Activated CD8-positive, alpha-beta memory T cell treated with anti-CD3 and anti-CD28 coated beads for 36 hours (primary cell): ENCODE measurements around the gene NSL1. TPM values are rescaled to one million over a fixed set of nuclear protein-coding genes. Genes with fewer than 3 reads are reported as not detected.
"Not testable (repeated sequence)": the region's sequence is repeated elsewhere in the genome, so short reads cannot be mapped to it uniquely, and the experiment has no call there.

Experiments
- CTCF ChIA-PET: fragments of 350-600 bp; sonication (Branson Sonifier 250); formaldehyde crosslinking; loops from one replicate; lab custom pipeline; 2021; ENCODE audit warnings: antibody characterized with exemption; lab: Charles Lee
- POLR2A ChIA-PET: fragments of 350-600 bp; sonication (Branson Sonifier 250); formaldehyde crosslinking; loops from one replicate; lab custom pipeline; 2021; ENCODE audit warnings: antibody characterized with exemption; lab: Charles Lee
- total RNA-seq, 2 experiments: library from RNA; stranded (reverse); gene quantifications; one replicate each; pipeline ENCODE4 v1.2.3, GENCODE V29; 2021

Gene NSL1
- total RNA-seq, 2 experiments from 2014 or later: 40.3 to 40.4 TPM

DNA sequence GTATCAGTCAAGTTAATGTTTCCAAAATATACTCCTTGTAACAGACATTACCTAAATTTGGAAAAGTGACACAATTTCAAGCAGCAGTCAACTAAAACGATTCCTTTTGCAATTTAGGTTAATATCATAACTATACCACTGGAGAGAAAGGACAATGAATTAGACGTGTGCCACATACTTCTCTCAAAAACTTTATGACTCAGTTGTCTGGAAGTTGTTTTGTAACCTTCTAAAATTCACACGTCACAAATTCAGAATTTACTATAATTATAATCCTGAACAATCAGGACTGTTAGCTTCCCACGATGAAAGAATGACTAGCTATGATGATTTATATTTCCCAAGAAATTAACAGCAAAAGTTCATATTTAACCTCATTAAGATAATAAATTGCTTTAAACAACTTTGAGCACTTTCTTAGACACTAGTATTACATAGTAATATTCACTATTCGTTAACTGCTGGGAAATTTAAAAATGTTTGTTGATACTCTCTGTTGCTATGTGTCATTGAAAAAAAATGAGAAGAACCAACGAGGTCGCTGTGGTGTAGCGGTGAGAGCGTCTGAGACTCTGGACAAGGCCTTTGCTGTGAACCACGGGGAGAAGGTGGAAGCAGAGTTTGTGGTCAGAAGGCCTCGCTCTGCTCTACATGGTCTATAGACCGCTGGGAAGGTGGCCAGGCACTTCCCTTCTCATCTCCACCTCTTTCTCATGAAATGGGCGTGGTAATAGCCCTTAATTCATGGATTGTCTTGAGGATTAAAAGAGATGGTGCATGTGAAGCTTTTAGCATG, 64.0 kb downstream of the NSL1 start:
- ChIA-PET POLR2A (interaction anchor here (1.1 kb wide), 2 partner anchors 27 to 119 kb away, joined by 3 read pairs; partner anchors contain the start of gene ATF3), CTCF (interaction anchor here (0.6 to 1.7 kb wide), 3 partner anchors 10 to 34 kb away, joined by 3 to 7 read pairs (median 3); no protein-coding TSS in a partner anchor)

- POLR2A ChIA-PET, CTCF ChIA-PET: not testable (repeated sequence)
These were observed 66.9 kb downstream of the NSL1 start for GRCh38 chr1:212724679-212725078.

GRCh38 chr1:212722270-212722957, 69.2 kb downstream of the NSL1 start:
- ChIA-PET POLR2A (interaction anchor here (1.2 to 2.1 kb wide), 5 partner anchors 17 to 281 kb away, joined by 3 to 7 read pairs (median 4); no protein-coding TSS in a partner anchor), CTCF (interaction anchor here (0.6 to 2.8 kb wide), 13 partner anchors 9 to 1161 kb away, joined by 3 to 18 read pairs (median 4); partner anchors contain the start of genes NSL1 and TATDN3)

GRCh38 chr1:212721388-212722247, 70.0 kb downstream of the NSL1 start:
- ChIA-PET CTCF (interaction anchor here (0.7 to 2.8 kb wide), 10 partner anchors 17 to 70 kb away, joined by 3 to 18 read pairs (median 4); partner anchors contain the start of genes NSL1 and TATDN3), POLR2A (interaction anchor here (0.9 to 2.1 kb wide), 7 partner anchors 9 to 282 kb away, joined by 3 to 7 read pairs (median 4); no protein-coding TSS in a partner anchor)

GRCh38 chr1:212719633-212720032, 71.9 kb downstream of the NSL1 start:
- POLR2A ChIA-PET: no interaction called here
- CTCF ChIA-PET: no interaction called here

DNA sequence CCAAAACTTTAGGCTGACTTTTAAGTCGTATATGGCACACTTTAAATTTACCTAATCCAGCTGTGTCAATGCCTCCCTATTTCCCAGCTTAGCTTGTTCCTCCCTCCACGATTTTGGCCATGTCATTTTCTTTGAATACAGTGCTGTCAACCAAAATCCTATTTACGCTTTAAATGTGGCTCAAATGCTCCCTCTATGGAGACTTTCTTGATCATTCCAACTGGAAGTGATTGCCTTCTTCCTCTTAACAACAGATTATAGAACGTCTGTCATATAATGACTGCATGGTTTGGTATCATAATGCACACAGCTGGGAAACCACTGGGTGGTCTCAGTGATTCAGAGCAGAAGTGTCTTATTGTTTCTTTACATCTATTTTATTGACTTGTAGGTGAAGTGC, 73.1 kb downstream of the NSL1 start:
- ChIA-PET CTCF (no interaction called here), POLR2A (no interaction called here)

GRCh38 chr1:212716161-212716560, 75.4 kb downstream of the NSL1 start:
- ChIA-PET CTCF (no interaction called here), POLR2A (interaction anchor here (0.6 kb wide), 1 partner anchor 21 kb away, joined by 4 read pairs; no protein-coding TSS in a partner anchor)

GRCh38 chr1:212713465-212714136, 78.0 kb downstream of the NSL1 start:
- ChIA-PET CTCF (interaction anchor here (1.0 kb wide), 1 partner anchor 9 kb away, joined by 4 read pairs; no protein-coding TSS in a partner anchor), POLR2A (no interaction called here)

- CTCF ChIA-PET: interaction anchor here (1.0 to 1.4 kb wide), 3 partner anchors 9 to 11 kb away, joined by 3 to 4 read pairs (median 4); no protein-coding TSS in a partner anchor
- POLR2A ChIA-PET: no interaction called here
These were observed 78.9 kb downstream of the NSL1 start for GRCh38 chr1:212712451-212713303.

DNA sequence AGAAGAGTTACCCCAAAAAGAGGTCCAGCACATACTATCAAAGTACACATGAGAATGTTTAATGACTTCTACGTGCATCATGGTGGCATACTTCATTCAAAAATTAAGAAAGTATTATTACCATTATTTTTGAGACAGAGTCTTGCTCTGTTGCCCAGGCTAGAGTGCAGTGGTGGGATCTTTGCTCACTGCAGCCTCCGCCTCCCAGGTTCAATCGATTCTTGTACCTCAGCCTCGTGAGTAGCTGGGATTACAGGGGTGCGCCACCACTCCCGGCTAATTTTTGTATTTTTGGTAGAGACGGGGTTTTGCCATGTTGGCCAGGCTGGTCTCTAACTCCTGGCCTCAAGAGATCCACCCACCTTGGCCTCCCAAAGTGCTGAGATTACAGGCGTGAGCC, 79.6 kb downstream of the NSL1 start:
- POLR2A ChIA-PET: not testable (repeated sequence)
- CTCF ChIA-PET: interaction anchor here (1.1 to 1.4 kb wide), 2 partner anchors 9 to 11 kb away, joined by 3 to 4 read pairs; no protein-coding TSS in a partner anchor

GRCh38 chr1:212710566-212710965, 81.0 kb downstream of the NSL1 start:
- CTCF ChIA-PET: interaction anchor here (1.3 kb wide), 1 partner anchor 10 kb away, joined by 3 read pairs; no protein-coding TSS in a partner anchor
- POLR2A ChIA-PET: interaction anchor here (0.5 to 1.1 kb wide), 2 partner anchors 10 to 681 kb away, joined by 3 to 4 read pairs; no protein-coding TSS in a partner anchor

- ChIA-PET POLR2A (interaction anchor here (1.1 kb wide), 1 partner anchor 25 kb away, joined by 3 read pairs; no protein-coding TSS in a partner anchor), CTCF (interaction anchor here (0.5 to 4.8 kb wide), 5 partner anchors 8 to 151 kb away, joined by 3 to 18 read pairs (median 3); no protein-coding TSS in a partner anchor)
These were observed 87.5 kb downstream of the NSL1 start for GRCh38 chr1:212703991-212704564.

DNA sequence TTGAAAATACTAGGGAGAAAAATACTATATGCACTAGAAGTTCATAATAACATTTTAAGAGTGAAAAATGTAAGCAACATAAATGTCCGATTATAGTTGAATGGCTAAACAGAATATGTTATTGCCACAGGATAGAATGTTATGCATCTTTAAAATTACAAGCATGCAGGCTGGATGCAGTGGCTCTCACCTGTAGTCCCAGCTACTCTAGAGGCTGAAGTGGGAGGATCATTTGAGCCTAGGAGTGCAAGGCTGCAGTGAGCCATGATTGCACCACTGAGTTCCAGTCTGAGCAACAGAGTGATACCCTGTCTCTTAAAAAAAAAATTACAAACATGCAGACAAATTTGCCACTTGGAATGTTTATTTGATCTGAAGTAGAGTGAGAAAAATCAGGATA, 88.9 kb downstream of the NSL1 start:
- CTCF ChIA-PET: interaction anchor here (4.8 kb wide), 1 partner anchor 19 kb away, joined by 18 read pairs; no protein-coding TSS in a partner anchor
- POLR2A ChIA-PET: no interaction called here

- POLR2A ChIA-PET: interaction anchor here (1.1 to 1.7 kb wide), 2 partner anchors 18 to 20 kb away, joined by 3 to 7 read pairs; no protein-coding TSS in a partner anchor
- CTCF ChIA-PET: interaction anchor here (0.6 to 1.8 kb wide), 5 partner anchors 10 to 256 kb away, joined by 3 to 6 read pairs (median 4); no protein-coding TSS in a partner anchor
These were observed 89.7 kb downstream of the NSL1 start for GRCh38 chr1:212701910-212702309.

DNA sequence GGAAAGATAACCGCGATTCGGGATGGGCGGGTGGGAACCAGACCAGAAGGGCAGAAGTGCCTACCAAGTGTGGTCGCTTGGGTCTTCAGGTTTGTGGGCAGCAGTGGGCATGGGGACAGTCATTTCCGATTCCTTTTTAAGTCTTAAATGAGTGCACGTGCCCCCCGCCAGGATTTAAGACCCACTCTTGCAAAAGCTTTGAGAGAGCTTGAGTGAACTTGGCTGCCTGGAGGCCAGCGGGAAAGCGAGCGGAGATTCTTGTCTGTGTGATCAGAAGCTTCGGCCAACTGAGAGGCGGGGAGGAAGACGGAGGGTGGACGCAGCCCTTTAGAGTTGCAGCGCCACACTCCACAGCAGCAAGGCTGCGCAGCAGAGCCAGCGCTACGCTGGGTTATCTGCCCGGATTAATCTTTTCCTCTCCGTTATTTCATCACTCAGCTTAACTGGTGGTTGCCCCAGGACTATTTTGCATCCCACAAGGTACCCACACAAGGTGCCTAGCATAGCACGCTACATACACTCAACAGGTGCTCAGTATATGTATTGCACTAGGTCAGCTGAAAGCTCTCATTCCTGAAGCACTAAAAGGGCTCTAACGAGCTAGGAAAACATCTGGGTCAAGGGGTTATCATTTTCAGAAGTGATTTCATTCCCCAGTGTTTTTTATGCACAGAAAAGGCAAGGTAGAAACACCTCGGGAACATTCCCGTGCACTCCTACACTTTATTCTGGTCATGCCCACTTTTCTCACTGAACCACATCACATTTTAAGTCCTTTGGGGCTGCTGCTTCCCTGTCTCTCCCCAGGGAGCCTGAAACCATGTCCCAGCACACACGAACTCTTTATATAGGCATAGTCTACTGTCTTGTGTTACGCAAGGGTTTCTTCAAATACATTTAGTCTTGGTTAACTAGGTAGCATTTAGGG, 90.4 kb downstream of the NSL1 start:
- ChIA-PET POLR2A (interaction anchor here (0.6 to 1.7 kb wide), 6 partner anchors 9 to 83 kb away, joined by 3 to 7 read pairs (median 4); no protein-coding TSS in a partner anchor), CTCF (interaction anchor here (0.6 to 1.8 kb wide), 8 partner anchors 10 to 257 kb away, joined by 3 to 6 read pairs (median 4); no protein-coding TSS in a partner anchor)
